Muscle layer of duodenum (tissue), 2 donors: ENCODE measurements around the gene NEAT1.

Source experiments
- H3K27ac ChIP-seq: one replicate; pipeline ENCODE4 v1.7.0; 2013; ENCODE audit warnings: mild to moderate bottlenecking, low read length
- H3K27me3 ChIP-seq: one replicate; pipeline ENCODE4 v1.7.0; 2013; ENCODE audit warnings: low read depth, mild to moderate bottlenecking, control low read depth, low read length
- H3K36me3 ChIP-seq, 2 donors: one replicate each; pipeline ENCODE4 v1.7.0; 2013; ENCODE audit warnings: low read length in 2 of 2, control low read depth in 1 of 2, mild to moderate bottlenecking in 1 of 2; ENCODE audit not compliant: insufficient read depth in 2 of 2, control insufficient read depth in 1 of 2
- H3K4me1 ChIP-seq, 2 donors: one replicate each; pipeline ENCODE4 v1.7.0; 2013; ENCODE audit warnings: low read length in 2 of 2, mild to moderate bottlenecking in 2 of 2, control low read depth in 1 of 2, moderate library complexity in 1 of 2; ENCODE audit not compliant: insufficient read depth in 2 of 2, control insufficient read depth in 1 of 2
- H3K4me3 ChIP-seq, 2 donors: one replicate each; pipeline ENCODE4 v1.7.0; 2013; ENCODE audit warnings: low read length in 2 of 2, low read depth in 1 of 2, mild to moderate bottlenecking in 1 of 2
- H3K9me3 ChIP-seq, 2 donors: one replicate each; pipeline ENCODE4 v1.7.0; 2013; ENCODE audit warnings: low read length in 2 of 2, control low read depth in 1 of 2, mild to moderate bottlenecking in 1 of 2; ENCODE audit not compliant: control insufficient read depth in 1 of 2
- donor health status: healthy.

NEAT1 gene

GRCh38 chr11:65487467-65488272 lies 65.1 kb downstream of the NEAT1 start:
- peaks cover 0 to 41% of the 10 kb centered on the region in 2 donors for H3K36me3 ChIP-seq
- H3K4me3 ChIP-seq: peak overlapping the region; percentile 32 to 34
- peak overlapping the region; percentile 98 for H3K27ac ChIP-seq
- H3K9me3 ChIP-seq: no peaks in the 10 kb centered on the region
- peaks cover 53 to 60% of the 10 kb centered on the region in 2 donors for H3K4me1 ChIP-seq
- H3K27me3 ChIP-seq: no peaks in the 10 kb centered on the region

GRCh38 chr11:65488273-65489034 lies 65.9 kb downstream of the NEAT1 start:
- Histone ChIP-seq H3K4me3 (peak overlapping the region; percentile 32 to 34), H3K9me3 (no peaks in the 10 kb centered on the region), H3K4me1 (peaks cover 57 to 65% of the 10 kb centered on the region in 2 donors), H3K27ac (peak overlapping the region; percentile 98), H3K36me3 (peaks cover 0 to 47% of the 10 kb centered on the region in 2 donors), H3K27me3 (no peaks in the 10 kb centered on the region)

- peak overlapping the region in 1 of 2 donors; percentile 32 for H3K4me3 ChIP-seq
These were observed 66.6 kb downstream of the NEAT1 start for GRCh38 chr11:65489035-65489705.

GRCh38 chr11:65489706-65490320 lies 67.2 kb downstream of the NEAT1 start:
- H3K9me3 ChIP-seq: no peaks in the 10 kb centered on the region
- peaks cover 57 to 77% of the 10 kb centered on the region in 2 donors for H3K4me1 ChIP-seq
- H3K27me3 ChIP-seq: no peaks in the 10 kb centered on the region
- H3K27ac ChIP-seq: peak overlapping the region; percentile 98
- H3K36me3 ChIP-seq: peaks cover 0 to 50% of the 10 kb centered on the region in 2 donors
- peak overlapping the region in 1 of 2 donors; percentile 32 for H3K4me3 ChIP-seq

More at GRCh38 chr11:65489035-65489705, 66.6 kb downstream of the NEAT1 start:
- Histone ChIP-seq H3K9me3 (no peaks in the 10 kb centered on the region), H3K4me1 (peaks cover 57 to 70% of the 10 kb centered on the region in 2 donors), H3K27me3 (no peaks in the 10 kb centered on the region), H3K36me3 (peaks cover 0 to 50% of the 10 kb centered on the region in 2 donors), H3K27ac (peak overlapping the region; percentile 98)

- H3K36me3 ChIP-seq: peaks cover 0 to 50% of the 10 kb centered on the region in 2 donors
- H3K4me1 ChIP-seq: peaks cover 57 to 75% of the 10 kb centered on the region in 2 donors
- no peaks in the 10 kb centered on the region for H3K9me3 ChIP-seq
- peak overlapping the region in 1 of 2 donors; percentile 50 for H3K4me3 ChIP-seq
- no peaks in the 10 kb centered on the region for H3K27me3 ChIP-seq
- peak overlapping the region; percentile 98 for H3K27ac ChIP-seq
These were observed 68.5 kb downstream of the NEAT1 start for GRCh38 chr11:65491163-65491465.

- Histone ChIP-seq H3K9me3 (no peaks in the 10 kb centered on the region), H3K36me3 (peaks cover 0 to 54% of the 10 kb centered on the region in 2 donors), H3K27ac (peak overlapping the region; percentile 98), H3K27me3 (no peaks in the 10 kb centered on the region), H3K4me1 (peaks cover 57 to 70% of the 10 kb centered on the region in 2 donors), H3K4me3 (peak overlapping the region; percentile 3 to 50)
These were observed 69.2 kb downstream of the NEAT1 start for GRCh38 chr11:65491614-65492386.

- Histone ChIP-seq H3K36me3 (peaks cover 0 to 59% of the 10 kb centered on the region in 2 donors), H3K4me1 (peaks cover 55 to 64% of the 10 kb centered on the region in 2 donors), H3K4me3 (peak overlapping the region; percentile 3 to 50), H3K27ac (peak overlapping the region; percentile 98), H3K9me3 (no peaks in the 10 kb centered on the region), H3K27me3 (no peaks in the 10 kb centered on the region)
These were observed 69.7 kb downstream of the NEAT1 start for GRCh38 chr11:65492387-65492636.

GRCh38 chr11:65492637-65493366 lies 70.2 kb downstream of the NEAT1 start:
- Histone ChIP-seq H3K4me1 (peaks cover 53 to 62% of the 10 kb centered on the region in 2 donors), H3K36me3 (peaks cover 0 to 60% of the 10 kb centered on the region in 2 donors), H3K9me3 (no peaks in the 10 kb centered on the region), H3K27ac (peak overlapping the region; percentile 98), H3K4me3 (peak overlapping the region; percentile 33 to 50), H3K27me3 (no peaks in the 10 kb centered on the region)

DNA sequence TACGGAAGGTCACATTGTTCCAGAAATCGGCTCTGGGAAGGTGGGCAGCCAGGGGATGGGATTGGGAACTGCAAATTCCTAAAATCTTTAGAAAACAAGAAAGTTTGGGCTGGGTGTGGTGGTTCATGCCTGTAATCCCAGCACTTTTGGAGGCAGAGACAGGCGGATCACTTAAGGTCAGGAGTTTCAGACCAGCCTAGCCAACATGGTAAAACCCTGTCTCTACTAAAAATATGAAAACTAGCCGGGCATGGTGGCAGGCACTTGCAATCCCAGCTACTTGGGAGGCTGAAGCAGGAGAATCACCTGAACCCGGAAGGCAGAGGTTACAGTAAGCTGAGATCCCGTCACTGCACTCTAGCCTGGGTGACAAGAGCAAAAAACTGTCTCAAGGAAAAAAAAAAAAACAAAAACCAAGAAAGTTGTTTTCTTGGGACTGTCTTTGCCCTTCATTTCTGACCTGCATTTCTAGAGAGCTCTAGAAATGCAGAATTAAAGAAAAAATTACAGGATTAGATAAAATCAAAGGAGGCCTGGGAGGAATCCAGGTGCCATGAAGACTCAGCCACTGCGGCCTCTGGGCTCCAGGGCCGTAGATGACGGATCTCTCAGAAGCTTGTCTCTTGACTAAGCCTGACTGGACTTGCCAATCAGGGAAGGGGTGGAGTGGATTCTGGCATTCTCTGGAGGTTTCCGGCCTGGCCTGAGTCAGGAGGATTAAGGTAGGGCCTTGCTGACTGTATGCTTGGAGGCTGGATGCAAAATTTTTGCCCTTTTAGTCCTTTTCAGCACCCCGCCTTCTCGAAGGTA lies 71.0 kb downstream of the NEAT1 start:
- Histone ChIP-seq H3K4me3 (peak overlapping the region; percentile 33 to 50), H3K36me3 (peaks cover 0 to 60% of the 10 kb centered on the region in 2 donors), H3K4me1 (peaks cover 45 to 55% of the 10 kb centered on the region in 2 donors), H3K9me3 (no peaks in the 10 kb centered on the region), H3K27me3 (no peaks in the 10 kb centered on the region), H3K27ac (peak overlapping the region; percentile 98)
